ENCODE data around the gene FOXP2. TPM values are rescaled to one million over a fixed set of nuclear protein-coding genes. Genes with fewer than 3 reads are reported as not detected.
A peak's percentile ranks its signal among the peaks of the same experiment; 100 is the strongest.

Gene FOXP2
- total and polyA plus RNA-seq, 9 donors = 5.0 to 26.5 (median 15.0) TPM

- H3K27ac ChIP-seq = no peak overlapping the region
- WGBS, 3 donors = 77 to 90% (median 82%) methylated on average over 2 of the region's 2 CpGs
- H3K4me1 ChIP-seq (ENCODE audit: insufficient read depth) = no peaks in the 10 kb centered on the region
- intact Hi-C loops (cut with DNase I) = no loop called here
- H3K27me3 ChIP-seq = no peaks in the 10 kb centered on the region
- no peaks in the 10 kb centered on the region for H3K36me3 ChIP-seq
- DNase-seq = no peak
- no peaks in the 10 kb centered on the region for H3K9me3 ChIP-seq
- TF ChIP-seq POLR2A (IDR thresholded peaks at IDR 0.05) = no peak
- TF ChIP-seq, protein P1, sequence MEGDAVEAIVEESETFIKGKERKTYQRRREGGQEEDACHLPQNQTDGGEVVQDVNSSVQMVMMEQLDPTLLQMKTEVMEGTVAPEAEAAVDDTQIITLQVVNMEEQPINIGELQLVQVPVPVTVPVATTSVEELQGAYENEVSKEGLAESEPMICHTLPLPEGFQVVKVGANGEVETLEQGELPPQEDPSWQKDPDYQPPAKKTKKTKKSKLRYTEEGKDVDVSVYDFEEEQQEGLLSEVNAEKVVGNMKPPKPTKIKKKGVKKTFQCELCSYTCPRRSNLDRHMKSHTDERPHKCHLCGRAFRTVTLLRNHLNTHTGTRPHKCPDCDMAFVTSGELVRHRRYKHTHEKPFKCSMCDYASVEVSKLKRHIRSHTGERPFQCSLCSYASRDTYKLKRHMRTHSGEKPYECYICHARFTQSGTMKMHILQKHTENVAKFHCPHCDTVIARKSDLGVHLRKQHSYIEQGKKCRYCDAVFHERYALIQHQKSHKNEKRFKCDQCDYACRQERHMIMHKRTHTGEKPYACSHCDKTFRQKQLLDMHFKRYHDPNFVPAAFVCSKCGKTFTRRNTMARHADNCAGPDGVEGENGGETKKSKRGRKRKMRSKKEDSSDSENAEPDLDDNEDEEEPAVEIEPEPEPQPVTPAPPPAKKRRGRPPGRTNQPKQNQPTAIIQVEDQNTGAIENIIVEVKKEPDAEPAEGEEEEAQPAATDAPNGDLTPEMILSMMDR (IDR thresholded peaks at IDR 0.05) = no peak
- no peak for TF ChIP-seq EP300 (IDR thresholded peaks at IDR 0.05)
- H3K4me3 ChIP-seq = no peak overlapping the region
Measured at GRCh38 chr7:114402876-114403635, 11.6 kb upstream of the FOXP2 start.

GRCh38 chr7:114405427-114405826, 9.2 kb upstream of the FOXP2 start:
- H3K27ac ChIP-seq = no peak overlapping the region
- no peak for DNase-seq
- H3K27me3 ChIP-seq = no peaks in the 10 kb centered on the region
- H3K4me3 ChIP-seq = no peak overlapping the region
- TF ChIP-seq EP300 (IDR thresholded peaks at IDR 0.05) = no peak
- TF ChIP-seq, protein P1 (IDR thresholded peaks at IDR 0.05) = peak in 1 of 3 donors; percentile 12
- no peak for TF ChIP-seq POLR2A (IDR thresholded peaks at IDR 0.05)
- 50 to 58% (median 56%) methylated on average over 2 of the region's 2 CpGs for WGBS, 3 donors
- H3K36me3 ChIP-seq = no peaks in the 10 kb centered on the region
- intact Hi-C loops (cut with DNase I) = no loop called here
- no peaks in the 10 kb centered on the region for H3K9me3 ChIP-seq
- H3K4me1 ChIP-seq (ENCODE audit: insufficient read depth) = no peaks in the 10 kb centered on the region

DNA sequence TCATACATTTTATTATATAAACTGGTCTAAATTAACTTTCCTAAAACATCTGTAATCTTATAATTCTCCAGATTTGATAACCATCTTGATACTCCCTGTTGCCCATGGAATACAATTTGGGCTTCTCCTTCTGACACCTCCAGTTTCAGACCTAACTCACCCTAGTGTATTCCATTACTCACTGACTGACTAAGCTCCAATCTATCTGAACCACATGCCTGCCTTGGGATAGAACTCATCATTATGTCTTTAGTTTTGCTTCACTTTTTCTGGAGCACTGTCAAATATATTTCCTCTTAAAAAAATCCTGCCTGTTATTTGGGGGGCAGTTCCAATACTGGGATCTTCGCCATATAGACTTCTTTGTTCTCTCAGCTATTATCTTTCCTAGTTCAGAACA, 4.9 kb upstream of the FOXP2 start:
- intact Hi-C loops (cut with DNase I) = loop anchor here in 1 of 4 donors (10.0 kb wide), 1 partner anchor 325 kb away; no protein-coding TSS in a partner anchor
- Histone ChIP-seq H3K27me3 (no peaks in the 10 kb centered on the region), H3K9me3 (no peaks in the 10 kb centered on the region), H3K36me3 (no peaks in the 10 kb centered on the region), H3K27ac (no peak overlapping the region), H3K4me1 (ENCODE audit: insufficient read depth) (peaks cover 4% of the 10 kb centered on the region), H3K4me3 (no peak overlapping the region)
- 91 to 97% (median 96%) methylated on average over 1 of the region's 1 CpG for WGBS, 3 donors
- DNase-seq = no peak
- no peak for TF ChIP-seq EP300 (IDR thresholded peaks at IDR 0.05)
- TF ChIP-seq POLR2A (IDR thresholded peaks at IDR 0.05) = no peak
- TF ChIP-seq, protein P1 (IDR thresholded peaks at IDR 0.05) = no peak

- H3K4me3 ChIP-seq = no peak overlapping the region
- intact Hi-C loops (cut with DNase I) = loop anchor here in 1 of 4 donors (10.0 kb wide), 1 partner anchor 328 kb away; no protein-coding TSS in a partner anchor
- H3K27ac ChIP-seq = peak overlapping the region in 1 of 2 donors; percentile 25
- DNase-seq = no peak
- no peaks in the 10 kb centered on the region for H3K27me3 ChIP-seq
- peaks cover 4% of the 10 kb centered on the region for H3K4me1 ChIP-seq (ENCODE audit: insufficient read depth)
- H3K36me3 ChIP-seq = no peaks in the 10 kb centered on the region
- 66 to 83% (median 68%) methylated on average over 4 of the region's 4 CpGs for WGBS, 3 donors
- no peaks in the 10 kb centered on the region for H3K9me3 ChIP-seq
- no peak for TF ChIP-seq EP300 (IDR thresholded peaks at IDR 0.05)
- no peak for TF ChIP-seq POLR2A (IDR thresholded peaks at IDR 0.05)
Measured at GRCh38 chr7:114412548-114412947, 2.1 kb upstream of the FOXP2 start.

- Histone ChIP-seq H3K9me3 (no peaks in the 10 kb centered on the region), H3K27me3 (no peaks in the 10 kb centered on the region), H3K4me1 (ENCODE audit: insufficient read depth) (peaks cover 4% of the 10 kb centered on the region), H3K27ac (peak overlapping the region in 1 of 2 donors; percentile 46), H3K36me3 (no peaks in the 10 kb centered on the region), H3K4me3 (no peak overlapping the region)
- no peak for DNase-seq
- 6 to 21% (median 6%) methylated on average over 4 of the region's 4 CpGs for WGBS, 3 donors
- TF ChIP-seq POLR2A (IDR thresholded peaks at IDR 0.05) (no peak), EP300 (IDR thresholded peaks at IDR 0.05) (no peak)
- TF ChIP-seq, protein P1 (IDR thresholded peaks at IDR 0.05) = no peak
- intact Hi-C loops (cut with DNase I) = loop anchor here in 1 of 4 donors (10.0 kb wide), 1 partner anchor 329 kb away; no protein-coding TSS in a partner anchor
Measured at GRCh38 chr7:114413761-114414155, 857 bp upstream of the FOXP2 start.

Measured in ovary (tissue), 9 donors.